AG08395 (cell line): ENCODE data around the gene ZBTB24.

Experiments
- DNase-seq: peaks from one replicate; pipeline ENCODE4 v3.0.0; 2012; ENCODE audit warnings: mixed read lengths, low spot score

The ZBTB24 gene

GRCh38 chr6:109420751-109421150 is 62.3 kb downstream of the ZBTB24 start:
- DNase-seq, result no peak

- no peak for DNase-seq
Measured at GRCh38 chr6:109417646-109418045, 65.4 kb downstream of the ZBTB24 start.
